Fibroblast of mammary gland (primary cell): ENCODE results near the gene RRP15.

Experiments used
- DNase-seq: peaks from one replicate; pipeline ENCODE4 v3.0.0-alpha.2; 2010; ENCODE audit warnings: low read depth
- H3K4me3 ChIP-seq: 2 replicates; pipeline ENCODE4 v1.5.1; 2011; ENCODE audit warnings: low read depth, mild to moderate bottlenecking, low read length, moderate library complexity; ENCODE audit not compliant: control insufficient read depth
- CTCF ChIP-seq: conservative IDR thresholded peaks from 2 replicates; pipeline ENCODE4 v1.5.1; 2011; ENCODE audit warnings: low read depth, low read length, inconsistent platforms; ENCODE audit not compliant: control insufficient read depth, insufficient read depth

The RRP15 gene

GRCh38 chr1:218368686-218369085, 83.6 kb downstream of the RRP15 start:
- TF ChIP-seq CTCF = no peak
- H3K4me3 ChIP-seq = no peak overlapping the region
- DNase-seq = no peak

GRCh38 chr1:218369688-218370511, 84.8 kb downstream of the RRP15 start:
- TF ChIP-seq CTCF = no peak
- H3K4me3 ChIP-seq = no peak overlapping the region
- peak; percentile 61 for DNase-seq

- peak; percentile 75 for DNase-seq
- no peak overlapping the region for H3K4me3 ChIP-seq
- TF ChIP-seq CTCF = no peak
These were observed 87.0 kb downstream of the RRP15 start for GRCh38 chr1:218371927-218372672.

- DNase-seq = peak; percentile 49
- H3K4me3 ChIP-seq = no peak overlapping the region
- TF ChIP-seq CTCF = no peak
These were observed 89.6 kb downstream of the RRP15 start for GRCh38 chr1:218374401-218375353.

- DNase-seq = no peak
- no peak for TF ChIP-seq CTCF
- H3K4me3 ChIP-seq = no peak overlapping the region
These were observed 91.6 kb downstream of the RRP15 start for GRCh38 chr1:218376722-218377121.

GRCh38 chr1:218377143-218377660, 92.1 kb downstream of the RRP15 start:
- no peak for TF ChIP-seq CTCF
- peak; percentile 97 for DNase-seq
- H3K4me3 ChIP-seq = no peak overlapping the region
